ENCODE measurements around the gene C2CD4D.

Gene C2CD4D

GRCh38 chr1:151800830-151801229, 38.8 kb downstream of the C2CD4D start:
- no peak for TF ChIP-seq CTCF (IDR thresholded peaks at IDR 0.05; ENCODE audit: extremely low read depth, insufficient read depth, missing control alignments)
- no peak for DNase-seq (ENCODE audit: low spot score)
- in situ Hi-C loops (cut with MboI; ENCODE audit: low pct_unique_long_range_greater_than_20kb, low sequenced_read_pairs, unreplicated experiment): no loop called here

GRCh38 chr1:151799179-151800022, 40.2 kb downstream of the C2CD4D start:
- TF ChIP-seq CTCF (IDR thresholded peaks at IDR 0.05; ENCODE audit: extremely low read depth, insufficient read depth, missing control alignments): no peak
- DNase-seq (ENCODE audit: low spot score): no peak
- in situ Hi-C loops (cut with MboI; ENCODE audit: low pct_unique_long_range_greater_than_20kb, low sequenced_read_pairs, unreplicated experiment): no loop called here

- no peak for DNase-seq (ENCODE audit: low spot score)
- in situ Hi-C loops (cut with MboI; ENCODE audit: low pct_unique_long_range_greater_than_20kb, low sequenced_read_pairs, unreplicated experiment): no loop called here
- TF ChIP-seq CTCF (IDR thresholded peaks at IDR 0.05; ENCODE audit: extremely low read depth, insufficient read depth, missing control alignments): no peak
Observed at GRCh38 chr1:151798571-151798970, 41.0 kb downstream of the C2CD4D start.

GRCh38 chr1:151790940-151791651, 48.5 kb downstream of the C2CD4D start:
- in situ Hi-C loops (cut with MboI; ENCODE audit: low pct_unique_long_range_greater_than_20kb, low sequenced_read_pairs, unreplicated experiment): no loop called here
- no peak for DNase-seq (ENCODE audit: low spot score)

GRCh38 chr1:151790071-151790939, 49.3 kb downstream of the C2CD4D start, which contains the start of gene TDRKH:
TSS of gene TDRKH (minus strand) at chr1:151790500. CDS start at chr1:151783022, 7,478 bp downstream.
- in situ Hi-C loops (cut with MboI; ENCODE audit: low pct_unique_long_range_greater_than_20kb, low sequenced_read_pairs, unreplicated experiment): no loop called here
- DNase-seq (ENCODE audit: low spot score): peak; percentile 99
- TF ChIP-seq CTCF (IDR thresholded peaks at IDR 0.05; ENCODE audit: extremely low read depth, insufficient read depth, missing control alignments): peak; percentile 37

More at GRCh38 chr1:151790940-151791651, 48.5 kb downstream of the C2CD4D start:
- no peak for TF ChIP-seq CTCF (IDR thresholded peaks at IDR 0.05; ENCODE audit: extremely low read depth, insufficient read depth, missing control alignments)
